A549 (cell line): ENCODE measurements around the gene PTPRF. TPM values are rescaled to one million over a fixed set of nuclear protein-coding genes. Genes with fewer than 3 reads are reported as not detected.
A peak's percentile ranks its signal among the peaks of the same experiment; 100 is the strongest.

ENCODE experiments used
- ATAC-seq, 2 experiments: fragments of 200-7000 bp in 1 of 2; fragments of >200 bp in 1 of 2; cut with Nextera tagmentation in 1 of 2; cut with Tn5 transposase in 1 of 2; 3 replicates each; pipeline versions ENCODE4 v1.8.0 to v1.9.1; 2018 to 2020; ENCODE audit warnings: mild to moderate bottlenecking in 1 of 2, moderate library complexity in 1 of 2
- CTCF ChIA-PET: fragments of 300-600 bp; sonication (Branson Sonifier 250); formaldehyde crosslinking; extraction: SDS; loops from one replicate; lab custom pipeline; 2021; ENCODE audit warnings: antibody characterized with exemption, inconsistent platforms; lab: Yijun Ruan, JAX
- POLR2A ChIA-PET: fragments of 350-600 bp; formaldehyde crosslinking; extraction: SDS; loops from one replicate; lab custom pipeline; 2021; ENCODE audit warnings: antibody characterized with exemption, inconsistent platforms; lab: Yijun Ruan, JAX
- DNase-seq, 2 experiments: peaks; one replicate each; pipeline versions ENCODE4 v3.0.0 to v3.0.0-alpha.2; 2011 to 2016; ENCODE audit warnings: low read depth in 1 of 2, low spot score in 1 of 2
- FAIRE-seq: peaks from 2 replicates; lab custom pipeline; 2011; peaks lifted over from hg19 to GRCh38; lab: Jason Lieb, UNC
- H3K27ac ChIP-seq, 2 experiments: fragments of >200 bp; sonication (Bioruptor Twin); formaldehyde crosslinking; 3 replicates each; pipeline ENCODE4 v1.5.1; 2016 to 2017
- H3K4me1 ChIP-seq: fragments of >200 bp; sonication (Bioruptor Twin); formaldehyde crosslinking; 3 replicates; pipeline ENCODE4 v1.6.1; 2016
- H3K4me2 ChIP-seq: fragments of >200 bp; sonication (Bioruptor Twin); formaldehyde crosslinking; 3 replicates; pipeline ENCODE4 v1.6.1; 2016
- H3K4me3 ChIP-seq: fragments of >200 bp; sonication (Bioruptor Twin); formaldehyde crosslinking; 3 replicates; pipeline ENCODE4 v1.5.1; 2016
- H3K9me3 ChIP-seq: fragments of >200 bp; sonication (Bioruptor Twin); formaldehyde crosslinking; 3 replicates; pipeline ENCODE4 v1.6.1; 2016
- CBX8 ChIP-seq: fragments of 200-600 bp; sonication (generic); IDR thresholded peaks from 2 replicates; pipeline ENCODE4 v1.6.1; 2016
- CHD4 ChIP-seq: fragments of 200-600 bp; sonication (generic); IDR thresholded peaks from 2 replicates; pipeline ENCODE4 v1.6.1; 2016; ENCODE audit warnings: antibody characterized with exemption, mild to moderate bottlenecking, borderline replicate concordance
- EHF ChIP-seq: fragments of 250-450 bp; sonication (Bioruptor Pico); IDR thresholded peaks from 2 replicates; pipeline ENCODE4 v1.5.0; 2020; ENCODE audit warnings: mild to moderate bottlenecking
- EHMT2 ChIP-seq: fragments of 200-600 bp; sonication (generic); IDR thresholded peaks from 2 replicates; pipeline ENCODE4 v1.6.1; 2016; ENCODE audit warnings: antibody characterized with exemption, low read depth, mild to moderate bottlenecking, moderate library complexity
- FOSB ChIP-seq: fragments of 250-450 bp; sonication (Bioruptor Pico); IDR thresholded peaks from 2 replicates; pipeline ENCODE4 v1.5.0; 2020; ENCODE audit warnings: mild to moderate bottlenecking, moderate library complexity
- HMGXB4 ChIP-seq: fragments of 250-450 bp; sonication (Bioruptor Pico); IDR thresholded peaks from 2 replicates; pipeline ENCODE4 v1.5.0; 2021; ENCODE audit warnings: mild to moderate bottlenecking, moderate library complexity, borderline replicate concordance
- HOXA7 ChIP-seq: fragments of 250-450 bp; sonication (Bioruptor Pico); IDR thresholded peaks from 2 replicates; pipeline ENCODE4 v1.5.0; 2020; ENCODE audit warnings: mild to moderate bottlenecking, moderate library complexity
- HOXB5 ChIP-seq: fragments of 250-450 bp; sonication (Bioruptor Pico); IDR thresholded peaks from 2 replicates; pipeline ENCODE4 v1.5.0; 2020; ENCODE audit warnings: mild to moderate bottlenecking, moderate library complexity
- JUN ChIP-seq, 2 experiments: fragments of >200 bp; sonication (Bioruptor Twin); formaldehyde crosslinking; IDR thresholded peaks; 2 replicates in 1 of 2; 3 replicates in 1 of 2; pipeline ENCODE4 v1.6.1; 2016 to 2017
- JUNB ChIP-seq: fragments of >200 bp; sonication (Bioruptor Twin); formaldehyde crosslinking; IDR thresholded peaks from 2 replicates; pipeline ENCODE4 v1.6.1; 2016
- MYC ChIP-seq: IDR thresholded peaks from 2 replicates; pipeline ENCODE4 v1.6.1; 2012; ENCODE audit warnings: mild to moderate bottlenecking, inconsistent platforms, low read length, improper control_type of control experiment, borderline replicate concordance
- NPAS2 ChIP-seq: fragments of 250-450 bp; sonication (Bioruptor Pico); IDR thresholded peaks from 2 replicates; pipeline ENCODE4 v1.8.0; 2022; ENCODE audit warnings: mild to moderate bottlenecking, moderate library complexity, borderline replicate concordance
- PHF8 ChIP-seq: fragments of 200-600 bp; sonication (generic); IDR thresholded peaks from 2 replicates; pipeline ENCODE4 v1.6.1; 2016; ENCODE audit warnings: low read depth, mild to moderate bottlenecking, antibody characterized with exemption, moderate library complexity, borderline replicate concordance
- POLR2AphosphoS2 ChIP-seq: conservative IDR thresholded peaks from 2 replicates; pipeline ENCODE4 v1.6.1; 2012; ENCODE audit warnings: low read length, improper control_type of control experiment, inconsistent platforms
- RCOR1 ChIP-seq: fragments of 150-350 bp; IDR thresholded peaks from 2 replicates; pipeline ENCODE4 v1.6.1; 2014; ENCODE audit warnings: antibody characterized with exemption, low read length, low read depth
- REST ChIP-seq: fragments of 200-600 bp; sonication (generic); IDR thresholded peaks from 2 replicates; pipeline ENCODE4 v1.6.1; 2016; ENCODE audit warnings: antibody characterized with exemption, mild to moderate bottlenecking, moderate library complexity
- RNF2 ChIP-seq: fragments of 200-600 bp; sonication (generic); IDR thresholded peaks from 2 replicates; pipeline ENCODE4 v1.6.1; 2016; ENCODE audit warnings: low read depth, mild to moderate bottlenecking, antibody characterized with exemption, moderate library complexity, borderline replicate concordance
- SMC3 ChIP-seq: fragments of >200 bp; sonication (Bioruptor Twin); formaldehyde crosslinking; IDR thresholded peaks from 3 replicates; pipeline ENCODE4 v1.6.1; 2018; ENCODE audit warnings: inconsistent platforms
- SREBF2 ChIP-seq: fragments of 450-650 bp; IDR thresholded peaks from 2 replicates; pipeline ENCODE4 v1.6.1; 2014; ENCODE audit warnings: mild to moderate bottlenecking, moderate library complexity
- TFCP2L1 ChIP-seq: fragments of 250-450 bp; sonication (Bioruptor Pico); IDR thresholded peaks from 2 replicates; pipeline ENCODE4 v1.5.0; 2021; ENCODE audit warnings: mild to moderate bottlenecking
- TP53 ChIP-seq: fragments of 250-450 bp; sonication (Bioruptor Pico); IDR thresholded peaks from 2 replicates; pipeline ENCODE4 v1.5.0; 2021; ENCODE audit warnings: mild to moderate bottlenecking, moderate library complexity
- USF2 ChIP-seq: fragments of 450-650 bp; IDR thresholded peaks from 2 replicates; pipeline ENCODE4 v1.6.1; 2014; ENCODE audit warnings: antibody characterized with exemption
- ZSCAN20 ChIP-seq: fragments of 250-450 bp; sonication (Bioruptor Pico); IDR thresholded peaks from 2 replicates; pipeline ENCODE4 v1.8.0; 2022; ENCODE audit warnings: mild to moderate bottlenecking, moderate library complexity
- WGBS: methylation state at CpG from one replicate; pipeline ENCODE4 v1.1.6; 2017; ENCODE audit errors: missing lambda C conversion rate; 5-methylcytosine and 5-hydroxymethylcytosine counted together
- polyA plus RNA-seq, 4 experiments: library from polyadenylated mRNA; depleted of rRNA in 3 of 4; stranded (reverse); fragments of >200 nt; fragmentation: RNase III in 1 of 4; extraction: RNeasy Plus Mini Kit Qiagen cat#74134 plus additional on column Dnase treatment in 1 of 4; gene quantifications; 2 replicates in 3 of 4; 3 replicates in 1 of 4; pipeline ENCODE4 v1.2.3, GENCODE V29; 2011 to 2017

The PTPRF gene
- polyA plus RNA-seq, 2 of the 4 experiments (the other 2 are of a cell fraction): 68.5 to 96.5 TPM

GRCh38 chr1:43510621-43511020 lies 20.1 kb upstream of the PTPRF start:
- Histone ChIP-seq H3K4me3 (no peak overlapping the region), H3K9me3 (peaks cover 7% of the 10 kb centered on the region; the same call in 1 of the 3 replicates), H3K4me1 (peaks cover 7% of the 10 kb centered on the region; the same call in 2 of the 3 replicates), H3K4me2 (no peak overlapping the region), H3K27ac (no peak overlapping the region)
- no peak for ATAC-seq
- no peak for TF ChIP-seq NPAS2 (CRISPR knock-in tag)
- TF ChIP-seq EHMT2: no peak
- TF ChIP-seq RCOR1: no peak
- no peak for TF ChIP-seq HOXA7 (CRISPR knock-in tag)
- no peak for TF ChIP-seq REST
- TF ChIP-seq ZSCAN20 (CRISPR knock-in tag): no peak
- no peak for TF ChIP-seq TP53 (CRISPR knock-in tag)
- no peak for TF ChIP-seq HOXB5 (CRISPR knock-in tag)
- no peak for TF ChIP-seq POLR2AphosphoS2
- TF ChIP-seq JUN (IDR thresholded peaks at IDR 0.05): no peak
- TF ChIP-seq HMGXB4 (CRISPR knock-in tag): no peak
- no peak for TF ChIP-seq TFCP2L1
- TF ChIP-seq SMC3: no peak
- TF ChIP-seq FOSB (CRISPR knock-in tag): no peak
- TF ChIP-seq EHF: no peak
- TF ChIP-seq MYC: no peak
- TF ChIP-seq CHD4: no peak
- no peak for TF ChIP-seq RNF2
- TF ChIP-seq JUNB: no peak
- no peak for TF ChIP-seq PHF8
- DNase-seq: no peak
- CTCF ChIA-PET: no interaction called here
- POLR2A ChIA-PET: no interaction called here
- no peak for FAIRE-seq
- 95% methylated on average over 4 of the region's 5 CpGs for WGBS

- WGBS: 63% methylated on average over 1 of the region's 1 CpG
- POLR2A ChIA-PET: interaction anchor here (0.7 kb wide), 1 partner anchor 252 kb away, joined by 5 read pairs; no protein-coding TSS in a partner anchor
- Histone ChIP-seq H3K4me1 (peaks cover 2% of the 10 kb centered on the region; the same call in 2 of the 3 replicates), H3K9me3 (peaks cover 7% of the 10 kb centered on the region; the same call in 1 of the 3 replicates), H3K4me2 (no peak overlapping the region), H3K4me3 (no peak overlapping the region), H3K27ac (no peak overlapping the region)
- no peak for FAIRE-seq
- ATAC-seq: no peak
- DNase-seq: no peak
- no peak for TF ChIP-seq REST
- TF ChIP-seq CBX8: no peak
- TF ChIP-seq CHD4: no peak
- TF ChIP-seq USF2: peak; percentile 40; the same call in 1 of the 2 replicates
- TF ChIP-seq EHMT2: no peak
- no peak for TF ChIP-seq RCOR1
- TF ChIP-seq SREBF2: no peak
- TF ChIP-seq JUNB: no peak
- CTCF ChIA-PET: no interaction called here
Observed at GRCh38 chr1:43511394-43511793, 19.3 kb upstream of the PTPRF start.
